SKM-1 treated with dmso at 0.1 percent for 144 hours (cell line): ENCODE results near the gene FAM3A.

ENCODE experiments used
- DNase-seq: peaks from one replicate; lab custom pipeline; 2025; ENCODE audit not compliant: unreplicated experiment; lab: John Stamatoyannopoulos, UW

Gene FAM3A

DNA sequence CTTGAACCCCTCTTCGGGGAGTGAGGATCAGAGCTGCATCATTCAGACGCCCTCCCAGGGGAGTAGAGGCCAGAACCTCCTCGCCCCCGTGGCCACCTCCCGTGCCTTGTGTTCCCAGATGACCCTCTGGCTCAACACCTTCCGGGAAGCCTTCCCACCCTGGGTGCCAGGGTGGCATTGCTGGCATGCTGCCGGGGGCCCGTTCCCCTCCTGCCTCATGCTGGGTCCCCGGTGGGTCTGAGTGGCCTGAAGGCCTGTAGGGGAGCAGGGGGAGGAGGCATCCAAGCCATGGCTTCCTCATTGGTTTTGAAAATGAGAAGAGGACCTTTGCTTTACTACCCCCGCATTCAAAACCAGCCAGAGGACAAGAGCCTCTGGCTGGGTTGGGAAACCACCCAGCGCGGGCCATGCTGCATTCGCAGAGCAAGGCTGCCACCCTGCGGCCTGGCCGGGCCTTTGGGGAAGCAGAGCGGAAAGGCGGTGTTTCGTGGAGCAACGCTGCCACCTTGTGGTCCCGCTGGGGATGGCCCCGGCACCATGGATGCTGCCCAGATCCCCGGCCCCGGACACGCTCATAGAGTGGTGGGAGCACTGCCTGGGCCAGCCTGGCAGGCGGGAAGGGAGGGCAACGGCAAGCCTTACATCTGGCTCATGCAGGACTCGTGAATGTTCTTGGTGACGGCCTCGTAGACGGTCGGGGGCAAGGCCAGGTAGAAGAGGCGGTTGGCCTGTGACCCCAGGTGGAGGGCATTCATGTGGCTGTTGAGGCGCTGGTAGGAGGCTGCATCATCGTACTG, 18.7 kb upstream of the FAM3A start:
- DNase-seq: peak; percentile 79

- no peak for DNase-seq
These were observed 16.7 kb upstream of the FAM3A start for GRCh38 chrX:154532690-154533089.

DNA sequence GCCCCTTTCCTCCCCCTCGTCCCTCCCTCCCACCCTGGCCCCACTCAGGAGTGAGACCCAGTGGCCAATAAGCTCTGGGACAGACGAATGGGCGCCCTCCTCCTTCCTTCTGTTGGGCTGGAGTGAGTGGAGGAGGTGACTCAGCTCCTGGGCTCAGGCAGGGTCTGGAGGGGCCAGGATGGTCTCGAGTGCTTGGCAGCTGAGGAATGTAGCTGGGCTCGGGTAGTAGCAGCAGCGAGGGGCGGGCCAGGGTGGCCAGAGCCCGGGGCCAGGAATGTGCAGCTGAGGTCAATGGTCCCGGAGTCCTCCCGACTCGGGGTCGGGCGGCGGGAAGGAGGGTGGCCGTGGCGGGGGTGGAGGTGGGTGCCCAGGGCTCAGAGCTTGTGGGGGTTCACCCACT, 15.6 kb upstream of the FAM3A start:
- DNase-seq: no peak

DNA sequence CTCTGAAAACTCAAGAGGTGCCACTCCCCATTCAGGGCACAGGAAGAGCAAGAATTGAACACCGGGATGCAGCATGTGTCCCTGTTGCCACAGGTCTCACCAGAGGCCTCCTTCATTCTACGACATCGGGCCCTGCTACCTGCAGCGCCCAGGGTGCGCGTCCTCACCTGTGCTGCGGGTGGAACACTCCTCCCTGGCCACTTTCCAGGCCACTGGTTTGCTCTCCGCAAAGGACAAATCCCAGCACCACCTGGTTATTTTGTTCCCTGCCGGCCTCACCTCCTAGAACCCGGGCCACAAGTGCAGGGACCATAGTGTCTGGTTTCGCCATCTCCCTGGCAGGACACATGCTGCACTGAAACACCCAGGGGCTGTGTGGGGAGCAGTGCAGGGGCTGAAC, 14.3 kb upstream of the FAM3A start:
- DNase-seq: no peak

DNA sequence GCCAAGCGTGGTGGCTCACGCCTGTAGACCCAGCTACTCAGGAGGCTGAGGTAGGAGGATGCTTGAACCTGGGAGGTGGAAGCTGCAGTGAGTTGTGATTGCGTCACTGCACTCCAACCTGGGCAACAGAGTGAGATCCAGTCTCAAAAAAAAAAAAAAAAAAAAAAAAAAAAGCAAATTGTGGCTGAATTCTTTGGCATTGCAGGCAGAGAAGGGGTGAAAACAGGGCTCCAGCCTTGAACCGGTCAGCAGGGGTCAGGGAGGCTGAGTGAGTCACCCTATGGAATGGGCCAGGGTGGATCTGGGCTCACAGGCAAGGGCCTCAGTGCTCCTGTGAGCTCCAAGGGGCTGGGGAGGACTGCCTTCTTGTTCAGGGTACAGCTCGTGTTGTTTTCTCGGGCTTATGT, 13.2 kb upstream of the FAM3A start:
- no peak for DNase-seq

- peak; percentile 45 for DNase-seq
These were observed 11.1 kb upstream of the FAM3A start for GRCh38 chrX:154526901-154527675.

DNA sequence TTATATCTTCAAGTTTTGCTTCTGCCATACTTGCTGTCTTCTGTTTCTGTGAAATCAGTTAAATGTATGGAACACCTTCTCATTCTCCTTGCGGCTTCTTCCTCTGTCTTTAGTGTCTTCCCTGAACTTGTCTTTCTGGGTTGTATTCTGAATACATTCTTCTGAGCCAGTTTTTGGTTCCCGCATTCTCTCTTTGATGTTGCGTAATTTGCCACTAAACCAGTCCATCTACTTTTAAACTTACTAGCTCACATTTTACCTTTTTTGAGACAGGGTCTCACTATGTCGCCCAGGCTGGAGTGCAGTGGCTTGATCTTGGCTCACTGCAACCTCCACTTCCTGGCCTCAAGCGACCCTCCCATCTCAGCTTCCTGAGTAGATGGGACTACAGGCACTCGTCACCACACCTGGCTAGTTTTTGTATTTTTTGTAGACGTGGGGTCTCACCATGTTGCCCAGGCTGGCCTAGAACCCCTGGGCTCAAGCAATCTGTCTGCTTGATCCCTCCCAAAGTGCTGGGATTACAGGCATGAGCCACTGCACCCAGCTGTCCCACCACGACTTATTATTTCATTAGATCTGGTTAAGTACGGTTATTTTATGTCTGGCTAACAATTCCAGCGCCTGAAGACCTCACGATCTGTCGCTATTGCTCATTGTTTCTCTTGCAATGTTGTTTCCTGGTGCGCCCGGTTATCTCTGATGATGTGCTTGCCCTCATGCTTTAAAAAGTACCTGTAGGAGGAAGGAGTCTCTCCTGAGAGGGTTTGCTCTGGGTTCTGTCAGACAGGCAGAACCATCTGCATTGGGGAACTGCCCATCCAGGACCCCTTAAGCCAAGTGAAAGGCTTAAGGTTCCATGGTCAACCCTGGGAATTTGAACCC, 9.8 kb upstream of the FAM3A start:
- DNase-seq: no peak

DNA sequence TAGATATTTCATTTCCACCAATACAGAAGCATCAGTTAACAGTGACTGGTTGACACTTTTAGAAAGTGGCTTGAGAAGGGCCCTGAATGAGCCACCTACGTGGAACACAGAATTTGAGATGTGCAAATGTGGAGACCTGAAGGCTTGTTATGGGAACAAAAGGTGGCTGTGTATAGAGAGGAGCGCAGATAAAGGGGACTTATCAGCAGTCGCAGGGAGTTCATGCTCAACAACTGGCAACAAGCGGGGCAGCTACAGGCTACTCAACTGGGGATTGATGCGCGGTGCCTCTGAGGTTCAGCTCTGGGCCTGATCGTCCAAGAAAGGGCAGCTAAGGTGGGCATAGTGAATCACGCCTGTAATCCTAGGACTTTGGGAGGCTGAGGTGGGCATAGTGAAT, 3.4 kb upstream of the FAM3A start:
- DNase-seq: no peak

GRCh38 chrX:154517101-154517781, 1.2 kb upstream of the FAM3A start:
- no peak for DNase-seq

DNA sequence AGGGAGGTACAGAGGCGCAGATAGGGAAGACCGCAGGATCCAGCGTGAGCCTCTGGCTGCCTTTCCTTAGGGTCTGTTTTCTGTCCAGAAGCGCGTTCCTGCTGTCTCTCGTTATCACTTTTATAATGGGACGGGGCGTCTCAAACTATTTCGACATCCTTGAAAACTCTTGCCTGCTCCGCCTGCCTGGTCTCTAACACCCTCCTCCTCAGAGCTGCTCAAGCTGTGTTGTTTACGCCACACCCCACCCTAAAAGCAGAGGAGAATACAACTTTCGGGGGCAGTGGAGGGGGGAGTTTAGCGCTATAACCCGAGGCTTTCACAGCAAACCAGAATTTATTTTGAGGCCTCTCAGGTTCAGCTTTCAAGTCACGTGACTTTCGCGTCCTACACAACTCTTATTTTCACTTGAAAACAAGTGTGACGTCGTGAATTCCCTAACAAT, 646 bp upstream of the FAM3A start:
- no peak for DNase-seq

DNA sequence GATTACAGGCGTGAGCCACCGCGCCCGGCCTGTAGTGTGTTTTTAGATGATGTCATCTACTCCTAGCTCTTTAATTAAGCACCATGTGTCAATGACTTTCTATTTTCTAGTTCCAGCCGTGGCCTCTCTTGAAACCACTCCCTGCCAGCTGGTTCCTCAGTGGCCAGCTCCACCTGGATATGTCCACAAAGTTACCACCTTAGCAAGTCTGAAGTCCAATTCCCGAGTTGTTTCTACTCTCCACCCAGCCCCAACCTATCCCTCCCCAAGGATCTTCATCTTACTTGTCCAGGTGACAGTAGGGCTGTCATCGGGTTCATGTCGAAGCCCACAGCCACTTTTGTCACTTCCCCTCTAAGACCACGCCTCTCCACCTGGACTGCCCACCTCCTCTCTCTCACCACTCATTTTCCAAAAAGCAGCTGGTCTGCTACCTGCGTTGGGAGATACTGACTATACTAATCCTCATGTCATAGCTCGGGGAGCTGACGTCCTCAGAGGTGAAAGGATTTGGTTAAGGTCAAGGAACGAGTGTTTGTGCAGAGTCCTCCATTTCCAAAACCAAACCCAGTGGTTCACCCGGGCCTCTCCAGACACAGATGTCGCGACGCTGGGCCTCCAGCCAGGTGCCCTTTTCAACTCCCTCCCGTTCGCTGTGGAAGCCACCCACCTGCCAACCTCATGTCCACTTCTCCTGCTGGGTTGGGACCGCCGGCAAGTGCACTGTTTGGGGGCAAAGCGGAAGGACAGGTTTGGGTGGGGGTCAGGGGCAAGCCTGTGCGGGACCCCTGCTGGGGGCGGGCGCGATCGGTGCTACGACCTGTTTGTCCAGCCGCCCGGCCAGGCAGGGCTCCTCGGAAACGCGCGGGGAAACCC, 704 bp downstream of the FAM3A start:
- no peak for DNase-seq

- no peak for DNase-seq
These were observed 2.3 kb downstream of the FAM3A start for GRCh38 chrX:154513716-154514115.

- no peak for DNase-seq
These were observed 3.0 kb downstream of the FAM3A start for GRCh38 chrX:154512879-154513553.

DNA sequence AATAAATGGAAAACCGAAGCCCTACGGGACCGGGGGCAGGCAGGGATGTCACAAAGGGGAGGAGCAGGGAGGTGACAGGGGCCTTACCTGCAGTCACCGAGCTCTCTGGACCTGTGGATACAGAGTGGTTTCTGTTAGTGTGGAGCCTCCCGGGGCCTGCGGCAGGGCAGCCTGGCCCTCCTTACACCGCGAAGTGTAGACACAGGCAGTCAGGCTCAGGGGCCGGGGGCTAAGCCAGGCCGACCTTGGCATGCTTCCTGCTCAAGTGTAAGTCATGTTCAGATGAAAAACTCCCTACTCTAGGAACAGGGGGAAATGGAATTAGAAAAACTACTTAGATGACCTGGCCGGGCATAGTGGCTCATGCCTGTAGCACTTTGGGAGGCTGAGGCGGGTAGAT, 4.3 kb downstream of the FAM3A start:
- DNase-seq: no peak

DNA sequence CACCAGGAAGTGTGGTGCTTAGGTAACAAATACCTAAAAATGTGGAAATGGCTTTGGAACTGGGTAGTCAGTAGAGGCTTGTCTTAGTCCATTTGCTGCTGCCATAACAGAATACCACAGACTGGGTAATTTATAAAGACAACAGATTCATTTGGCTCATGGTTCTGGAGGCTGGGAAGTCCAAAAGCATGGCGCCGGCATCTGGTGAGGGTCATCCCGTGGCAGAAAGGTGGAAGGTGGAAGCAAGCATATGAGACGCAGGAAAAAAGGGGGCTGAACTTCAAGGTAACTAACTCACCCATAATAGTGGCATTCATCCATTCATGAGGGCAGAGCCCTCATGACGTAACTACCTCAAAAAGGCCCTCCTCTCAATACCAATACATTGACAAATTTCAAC, 6.6 kb downstream of the FAM3A start:
- no peak for DNase-seq

DNA sequence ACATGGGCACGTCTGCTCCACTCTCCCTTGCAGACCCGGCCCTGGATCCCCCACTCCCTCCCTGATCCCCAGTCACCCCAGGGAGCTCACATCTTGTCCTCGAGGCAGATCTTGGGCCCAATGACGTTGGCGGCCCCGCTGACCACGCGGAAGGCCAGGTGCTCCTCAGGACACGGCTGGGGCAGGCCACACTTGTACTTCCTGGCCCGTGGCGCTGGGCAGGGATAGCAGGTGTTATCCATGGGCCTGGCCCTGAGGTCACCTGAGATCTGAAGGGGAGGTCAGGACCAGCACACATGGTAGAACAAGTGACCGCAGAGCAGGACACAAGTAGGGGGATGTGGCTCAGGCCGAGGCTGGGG, 7.7 kb downstream of the FAM3A start:
- DNase-seq: no peak

GRCh38 chrX:154507673-154508383, 8.2 kb downstream of the FAM3A start:
- no peak for DNase-seq

DNA sequence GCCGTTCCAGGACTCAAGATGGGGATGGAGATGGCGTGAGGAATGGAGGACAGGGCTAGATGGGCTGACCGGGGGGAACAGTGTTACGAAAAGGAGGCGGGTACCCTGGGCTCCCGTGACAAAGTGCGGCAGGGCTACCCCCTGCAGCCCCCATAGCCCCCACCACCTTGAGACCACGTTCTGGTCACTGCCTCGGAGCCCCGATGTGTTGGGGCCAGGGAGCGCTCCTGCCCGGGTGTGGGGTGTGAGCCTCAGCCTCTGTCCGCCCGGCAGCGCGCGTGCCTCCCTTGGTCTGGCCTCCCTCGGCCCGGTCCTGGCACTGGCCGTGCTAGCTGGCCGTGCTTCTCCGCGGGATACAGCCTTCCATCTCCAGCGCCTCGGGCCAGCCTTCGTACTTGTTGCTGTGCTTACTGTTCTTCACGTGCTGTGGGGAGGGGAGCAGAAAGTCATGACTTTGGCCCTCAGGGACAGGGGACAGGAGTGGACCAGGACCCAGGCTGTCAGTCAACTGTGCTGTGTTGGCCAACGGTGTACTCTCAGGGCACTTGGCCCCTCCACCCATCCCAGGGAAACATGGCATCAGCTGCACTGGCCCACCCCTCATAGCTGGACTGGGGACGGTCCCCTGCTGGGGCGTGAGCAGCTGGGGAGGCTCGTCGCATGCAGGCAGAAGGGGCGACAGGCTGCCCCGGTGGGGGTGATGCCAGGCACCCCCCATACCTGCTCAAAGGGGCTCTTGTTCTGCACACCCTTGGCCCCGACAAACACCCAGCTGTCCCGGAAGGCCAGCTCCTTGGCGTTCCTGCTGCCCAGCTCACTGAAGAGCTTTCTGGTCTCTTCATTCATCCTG, 9.3 kb downstream of the FAM3A start:
- no peak for DNase-seq
